Stimulated activated naive B cell treated with anti-CD40 and anti-IgM and Interleukin-4, amounts not matched to agents 10 μg/mL and 1 μg/mL and 100 μg/mL, for 72 hours (primary cell): ENCODE data around the gene PSAP.
A peak's percentile ranks its signal among the peaks of the same experiment; 100 is the strongest.
"Not testable (repeated sequence)": the region's sequence is repeated elsewhere in the genome, so short reads cannot be mapped to it uniquely, and the experiment has no call there.

Experiments used
- ATAC-seq, 2 donors: fragments of 150-1000 bp; cut with Tn5 transposase; replicated peaks; 2 replicates each; pipeline ENCODE4 v1.10.0; 2021; ENCODE audit warnings: moderate library complexity in 1 of 2
- DNase-seq: peaks from one replicate; pipeline ENCODE4 v3.0.0; 2021
- H3K27ac Mint-ChIP-seq: one replicate; pipeline ENCODE4 v1.8.0; 2022; ENCODE audit warnings: mild to moderate bottlenecking, mixed read lengths
- H3K27me3 Mint-ChIP-seq, 2 donors: one replicate each; pipeline ENCODE4 v1.8.0; 2022; ENCODE audit warnings: mixed read lengths in 2 of 2
- H3K36me3 Mint-ChIP-seq, 2 donors: one replicate each; pipeline ENCODE4 v1.8.0; 2022; ENCODE audit warnings: mixed read lengths in 2 of 2, mild to moderate bottlenecking in 1 of 2
- H3K4me1 Mint-ChIP-seq, 2 donors: one replicate each; pipeline ENCODE4 v1.8.0; 2022; ENCODE audit warnings: mixed read lengths in 2 of 2, mild to moderate bottlenecking in 1 of 2
- H3K4me3 Mint-ChIP-seq, 2 donors: one replicate each; pipeline ENCODE4 v1.8.0; 2022; ENCODE audit warnings: mild to moderate bottlenecking in 2 of 2, mixed read lengths in 2 of 2, moderate library complexity in 1 of 2
- H3K9me3 Mint-ChIP-seq, 2 donors: one replicate each; pipeline ENCODE4 v1.8.0; 2022; ENCODE audit warnings: mixed read lengths in 2 of 2, mild to moderate bottlenecking in 1 of 2

PSAP gene

GRCh38 chr10:71850743-71851464, at the start of gene PSAP:
Gene PSAP (minus strand): TSS chr10:71851251. CDS start chr10:71851221, 30 bp downstream.
- ATAC-seq (peak; percentile 97 to 98), DNase-seq (peak; percentile 97)
- H3K36me3 Mint-ChIP-seq = peaks cover 3 to 13% of the 10 kb centered on the region in 2 donors
- H3K4me3 Mint-ChIP-seq = peak within 1 kb of the TSS; percentile 86 to 89
- peaks cover 33 to 54% of the 10 kb centered on the region in 2 donors for H3K4me1 Mint-ChIP-seq
- no peaks in the 10 kb centered on the region for H3K27me3 Mint-ChIP-seq
- peaks cover 0 to 2% of the 10 kb centered on the region in 2 donors for H3K9me3 Mint-ChIP-seq
- H3K27ac Mint-ChIP-seq = peak within 1 kb of the TSS; percentile 91

- Mint-ChIP-seq H3K27me3 (no peaks in the 10 kb centered on the region), H3K36me3 (peaks cover 0 to 4% of the 10 kb centered on the region in 2 donors)
Observed at GRCh38 chr10:71900441-71901180, 49.6 kb upstream of the PSAP start.

GRCh38 chr10:71899665-71900412, 48.8 kb upstream of the PSAP start:
- peaks cover 0 to 17% of the 10 kb centered on the region in 2 donors for H3K4me1 Mint-ChIP-seq
- H3K27ac Mint-ChIP-seq = no peak overlapping the region

More at GRCh38 chr10:71900441-71901180, 49.6 kb upstream of the PSAP start:
- Mint-ChIP-seq H3K4me3 (no peak overlapping the region), H3K4me1 (peaks cover 0 to 17% of the 10 kb centered on the region in 2 donors), H3K9me3 (no peaks in the 10 kb centered on the region), H3K27ac (no peak overlapping the region)
- DNase-seq (no peak), ATAC-seq (no peak)

GRCh38 chr10:71898346-71898745, 47.3 kb upstream of the PSAP start:
- not testable (repeated sequence) for ATAC-seq

More at GRCh38 chr10:71899665-71900412, 48.8 kb upstream of the PSAP start:
- no peaks in the 10 kb centered on the region for H3K27me3 Mint-ChIP-seq
- peaks cover 0 to 4% of the 10 kb centered on the region in 2 donors for H3K36me3 Mint-ChIP-seq
- DNase-seq (no peak), ATAC-seq (peak; percentile 44 to 62)
- H3K4me3 Mint-ChIP-seq = no peak overlapping the region
- H3K9me3 Mint-ChIP-seq = no peaks in the 10 kb centered on the region

GRCh38 chr10:71893920-71894319, 42.9 kb upstream of the PSAP start:
- H3K27me3 Mint-ChIP-seq = peaks cover 0 to 13% of the 10 kb centered on the region in 2 donors
- no peak overlapping the region for H3K27ac Mint-ChIP-seq
- H3K9me3 Mint-ChIP-seq = no peaks in the 10 kb centered on the region
- no peaks in the 10 kb centered on the region for H3K36me3 Mint-ChIP-seq
- DNase-seq (no peak), ATAC-seq (no peak)
- H3K4me1 Mint-ChIP-seq = peaks cover 12 to 22% of the 10 kb centered on the region in 2 donors
- H3K4me3 Mint-ChIP-seq = no peak overlapping the region

More at GRCh38 chr10:71898346-71898745, 47.3 kb upstream of the PSAP start:
- H3K9me3 Mint-ChIP-seq, H3K36me3 Mint-ChIP-seq, H3K27ac Mint-ChIP-seq, H3K27me3 Mint-ChIP-seq, DNase-seq, H3K4me3 Mint-ChIP-seq: not testable (repeated sequence)
- H3K4me1 Mint-ChIP-seq = peaks cover 0 to 17% of the 10 kb centered on the region in 2 donors

GRCh38 chr10:71893258-71893815, 42.3 kb upstream of the PSAP start:
- no peaks in the 10 kb centered on the region for H3K9me3 Mint-ChIP-seq
- H3K4me1 Mint-ChIP-seq = peaks cover 17 to 28% of the 10 kb centered on the region in 2 donors
- H3K4me3 Mint-ChIP-seq = no peak overlapping the region
- no peaks in the 10 kb centered on the region for H3K36me3 Mint-ChIP-seq
- H3K27me3 Mint-ChIP-seq = peaks cover 0 to 13% of the 10 kb centered on the region in 2 donors
- DNase-seq (no peak), ATAC-seq (no peak)
- H3K27ac Mint-ChIP-seq = no peak overlapping the region

- Mint-ChIP-seq H3K4me3 (no peak overlapping the region), H3K27me3 (peaks cover 0 to 13% of the 10 kb centered on the region in 2 donors), H3K9me3 (no peaks in the 10 kb centered on the region), H3K36me3 (no peaks in the 10 kb centered on the region), H3K4me1 (peaks cover 24 to 31% of the 10 kb centered on the region in 2 donors), H3K27ac (no peak overlapping the region)
- DNase-seq (no peak), ATAC-seq (no peak)
Observed at GRCh38 chr10:71891437-71891836, 40.4 kb upstream of the PSAP start.

GRCh38 chr10:71889388-71889987, 38.4 kb upstream of the PSAP start:
- no peak for DNase-seq
- Mint-ChIP-seq H3K4me1 (peaks cover 29 to 39% of the 10 kb centered on the region in 2 donors), H3K4me3 (peak overlapping the region; percentile 74 to 83), H3K9me3 (no peaks in the 10 kb centered on the region), H3K36me3 (no peaks in the 10 kb centered on the region), H3K27me3 (peaks cover 0 to 13% of the 10 kb centered on the region in 2 donors), H3K27ac (peak overlapping the region; percentile 34)
- no peak for ATAC-seq

GRCh38 chr10:71888623-71889387, 37.8 kb upstream of the PSAP start:
- peak; percentile 91 for DNase-seq
- ATAC-seq = peak; percentile 92 to 96
- Mint-ChIP-seq H3K4me3 (peak overlapping the region; percentile 74 to 83), H3K4me1 (peaks cover 29 to 39% of the 10 kb centered on the region in 2 donors), H3K27ac (peak overlapping the region; percentile 87), H3K27me3 (peaks cover 0 to 13% of the 10 kb centered on the region in 2 donors), H3K9me3 (no peaks in the 10 kb centered on the region), H3K36me3 (no peaks in the 10 kb centered on the region)

- ATAC-seq = no peak
- Mint-ChIP-seq H3K9me3 (no peaks in the 10 kb centered on the region), H3K27ac (peak overlapping the region; percentile 87), H3K27me3 (peaks cover 0 to 13% of the 10 kb centered on the region in 2 donors), H3K4me3 (peak overlapping the region; percentile 74 to 83), H3K36me3 (peaks cover 0 to 4% of the 10 kb centered on the region in 2 donors), H3K4me1 (peaks cover 32 to 45% of the 10 kb centered on the region in 2 donors)
- DNase-seq = no peak
Observed at GRCh38 chr10:71888248-71888622, 37.2 kb upstream of the PSAP start.

- Mint-ChIP-seq H3K4me1 (peaks cover 37 to 50% of the 10 kb centered on the region in 2 donors), H3K4me3 (peak overlapping the region; percentile 39 to 52), H3K36me3 (peaks cover 0 to 4% of the 10 kb centered on the region in 2 donors), H3K27ac (peak overlapping the region; percentile 73), H3K9me3 (no peaks in the 10 kb centered on the region), H3K27me3 (peaks cover 0 to 13% of the 10 kb centered on the region in 2 donors)
- ATAC-seq (no peak), DNase-seq (no peak)
Observed at GRCh38 chr10:71887743-71888142, 36.7 kb upstream of the PSAP start.

GRCh38 chr10:71882813-71883659, 32.0 kb upstream of the PSAP start:
- H3K36me3 Mint-ChIP-seq = peaks cover 0 to 4% of the 10 kb centered on the region in 2 donors
- H3K27ac Mint-ChIP-seq = no peak overlapping the region
- H3K4me3 Mint-ChIP-seq = no peak overlapping the region
- peaks cover 36 to 63% of the 10 kb centered on the region in 2 donors for H3K4me1 Mint-ChIP-seq
- H3K27me3 Mint-ChIP-seq = peaks cover 5 to 6% of the 10 kb centered on the region in 2 donors
- no peaks in the 10 kb centered on the region for H3K9me3 Mint-ChIP-seq
- DNase-seq (no peak), ATAC-seq (peak; percentile 9 to 19)
